Colonic mucosa (tissue), 4 donors: ENCODE data around the gene NTSR1. TPM values are rescaled to one million over a fixed set of nuclear protein-coding genes. Genes with fewer than 3 reads are reported as not detected.

Source experiments
- DNase-seq: peaks from one replicate; pipeline ENCODE4 v3.0.0-alpha.2; 2020
- H3K27ac ChIP-seq: fragments of 200-600 bp; one replicate; pipeline ENCODE4 v1.8.0; 2021
- H3K27me3 ChIP-seq: fragments of 200-600 bp; one replicate; pipeline ENCODE4 v1.8.0; 2021
- H3K36me3 ChIP-seq: fragments of 200-600 bp; one replicate; pipeline ENCODE4 v1.8.0; 2021
- H3K4me1 ChIP-seq: fragments of 200-600 bp; one replicate; pipeline ENCODE4 v1.8.0; 2021; ENCODE audit warnings: mild to moderate bottlenecking
- H3K4me3 ChIP-seq: fragments of 200-600 bp; one replicate; pipeline ENCODE4 v1.8.0; 2021
- H3K9ac ChIP-seq, 2 donors: one replicate each; pipeline ENCODE4 v1.7.0; 2013; ENCODE audit warnings: control low read depth in 2 of 2, low read depth in 2 of 2, low read length in 2 of 2
- H3K9me3 ChIP-seq: fragments of 200-600 bp; one replicate; pipeline ENCODE4 v1.8.0; 2021
- intact Hi-C: fragments of 100-400 bp; cut with DNase I; formaldehyde crosslinking; loops from one replicate; pipeline ENCODE4 v1.14.1; 2022
- total RNA-seq, 2 donors: library from RNA; stranded (reverse); fragmentation: NEBNext Ultra II Directional in 1 of 2; extraction: Animal tissue kit (Norgen Biotek cat#: 25700) in 1 of 2; gene quantifications; one replicate each; pipeline ENCODE4 v1.2.1, GENCODE V29; 2021
- TF ChIP-seq, protein P1 (sequence below): fragments of 200-600 bp; IDR thresholded peaks from one replicate; pipeline ENCODE4 v1.8.0; 2022; ENCODE audit warnings: antibody characterized with exemption, mild to moderate bottlenecking
- donor health status: healthy.
- donor health status: DM: no; HTN: no; CAD: no.
- donor health status: DM: no; HTN: no; CAD: no.

The NTSR1 gene
- total RNA-seq, 2 donors from 2014 or later, result 0.05 to 2.9 TPM

DNA sequence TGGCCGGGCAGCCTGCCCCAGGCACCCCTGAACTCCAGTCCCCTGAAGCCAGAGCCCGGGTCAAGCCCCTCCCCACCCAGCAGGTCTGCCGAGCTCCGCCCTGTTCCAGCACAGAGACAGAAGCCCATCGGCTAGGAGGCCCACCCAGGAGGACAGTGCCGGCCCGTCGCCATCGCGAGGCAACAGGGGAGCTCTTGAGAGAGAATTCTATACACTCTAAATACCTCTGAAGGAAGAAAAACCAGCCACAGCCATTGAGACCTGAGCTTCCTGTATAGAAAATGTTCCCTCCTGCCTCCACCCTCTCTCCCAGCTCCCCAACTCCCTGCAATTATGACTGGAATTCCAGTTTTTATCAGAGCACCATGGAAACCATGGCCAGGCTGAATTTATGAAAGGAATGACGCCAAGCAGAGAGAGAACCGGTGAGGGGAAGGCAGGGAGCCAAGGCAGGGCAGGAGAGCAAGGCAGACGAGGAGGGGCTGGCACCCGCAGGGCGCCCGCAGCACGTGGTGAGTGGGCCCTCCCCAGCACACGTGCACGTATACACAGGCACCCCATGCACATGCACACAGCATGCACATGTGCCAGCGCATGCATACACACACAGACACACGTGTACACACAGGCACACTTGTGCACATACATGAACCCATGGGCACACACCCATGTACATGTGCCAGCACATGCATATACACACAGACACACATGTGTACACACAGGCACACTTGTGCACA, 60.1 kb downstream of the NTSR1 start:
- Histone ChIP-seq H3K9ac (no peak overlapping the region), H3K9me3 (no peaks in the 10 kb centered on the region), H3K36me3 (no peaks in the 10 kb centered on the region), H3K27me3 (no peaks in the 10 kb centered on the region), H3K4me1 (no peaks in the 10 kb centered on the region), H3K27ac (no peak overlapping the region), H3K4me3 (no peak overlapping the region)
- DNase-seq, result no peak
- TF ChIP-seq, protein P1, sequence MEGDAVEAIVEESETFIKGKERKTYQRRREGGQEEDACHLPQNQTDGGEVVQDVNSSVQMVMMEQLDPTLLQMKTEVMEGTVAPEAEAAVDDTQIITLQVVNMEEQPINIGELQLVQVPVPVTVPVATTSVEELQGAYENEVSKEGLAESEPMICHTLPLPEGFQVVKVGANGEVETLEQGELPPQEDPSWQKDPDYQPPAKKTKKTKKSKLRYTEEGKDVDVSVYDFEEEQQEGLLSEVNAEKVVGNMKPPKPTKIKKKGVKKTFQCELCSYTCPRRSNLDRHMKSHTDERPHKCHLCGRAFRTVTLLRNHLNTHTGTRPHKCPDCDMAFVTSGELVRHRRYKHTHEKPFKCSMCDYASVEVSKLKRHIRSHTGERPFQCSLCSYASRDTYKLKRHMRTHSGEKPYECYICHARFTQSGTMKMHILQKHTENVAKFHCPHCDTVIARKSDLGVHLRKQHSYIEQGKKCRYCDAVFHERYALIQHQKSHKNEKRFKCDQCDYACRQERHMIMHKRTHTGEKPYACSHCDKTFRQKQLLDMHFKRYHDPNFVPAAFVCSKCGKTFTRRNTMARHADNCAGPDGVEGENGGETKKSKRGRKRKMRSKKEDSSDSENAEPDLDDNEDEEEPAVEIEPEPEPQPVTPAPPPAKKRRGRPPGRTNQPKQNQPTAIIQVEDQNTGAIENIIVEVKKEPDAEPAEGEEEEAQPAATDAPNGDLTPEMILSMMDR, result no peak
- intact Hi-C loops, result no loop called here

DNA sequence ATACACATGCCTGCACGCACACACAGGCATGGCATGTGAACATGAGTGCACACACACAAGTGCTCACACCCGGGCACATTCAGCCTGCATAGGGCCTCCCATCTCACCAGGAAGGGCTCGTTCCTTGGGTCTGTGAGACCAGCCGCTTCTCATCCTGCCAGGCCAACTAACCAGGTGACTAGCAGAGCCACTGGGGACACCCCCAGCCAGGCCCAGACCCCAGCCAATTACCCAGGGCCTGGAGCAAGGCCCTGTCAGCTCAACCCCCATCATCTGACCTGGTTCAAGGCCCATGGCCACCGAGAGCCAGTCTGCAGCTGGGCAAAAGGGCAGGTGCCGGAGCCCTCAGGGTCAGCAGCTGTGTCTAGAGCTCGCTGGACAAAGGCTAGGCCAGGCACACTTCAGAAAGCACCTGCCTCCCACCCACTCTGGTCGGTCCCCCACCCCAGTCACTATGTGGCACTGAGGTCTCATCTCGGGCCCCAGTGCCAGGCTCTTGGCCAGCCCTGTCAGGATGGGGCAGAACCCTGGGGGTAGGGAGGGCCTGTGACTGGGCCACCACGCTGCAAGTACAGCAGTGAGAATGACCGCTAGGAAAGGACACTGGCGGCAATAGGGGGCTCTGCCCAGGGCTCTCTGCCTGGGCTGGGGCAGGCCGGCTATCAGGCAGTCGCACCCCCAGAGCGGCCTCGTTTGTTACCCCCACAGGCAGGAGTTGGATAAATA, 60.9 kb downstream of the NTSR1 start:
- no peak for DNase-seq

DNA sequence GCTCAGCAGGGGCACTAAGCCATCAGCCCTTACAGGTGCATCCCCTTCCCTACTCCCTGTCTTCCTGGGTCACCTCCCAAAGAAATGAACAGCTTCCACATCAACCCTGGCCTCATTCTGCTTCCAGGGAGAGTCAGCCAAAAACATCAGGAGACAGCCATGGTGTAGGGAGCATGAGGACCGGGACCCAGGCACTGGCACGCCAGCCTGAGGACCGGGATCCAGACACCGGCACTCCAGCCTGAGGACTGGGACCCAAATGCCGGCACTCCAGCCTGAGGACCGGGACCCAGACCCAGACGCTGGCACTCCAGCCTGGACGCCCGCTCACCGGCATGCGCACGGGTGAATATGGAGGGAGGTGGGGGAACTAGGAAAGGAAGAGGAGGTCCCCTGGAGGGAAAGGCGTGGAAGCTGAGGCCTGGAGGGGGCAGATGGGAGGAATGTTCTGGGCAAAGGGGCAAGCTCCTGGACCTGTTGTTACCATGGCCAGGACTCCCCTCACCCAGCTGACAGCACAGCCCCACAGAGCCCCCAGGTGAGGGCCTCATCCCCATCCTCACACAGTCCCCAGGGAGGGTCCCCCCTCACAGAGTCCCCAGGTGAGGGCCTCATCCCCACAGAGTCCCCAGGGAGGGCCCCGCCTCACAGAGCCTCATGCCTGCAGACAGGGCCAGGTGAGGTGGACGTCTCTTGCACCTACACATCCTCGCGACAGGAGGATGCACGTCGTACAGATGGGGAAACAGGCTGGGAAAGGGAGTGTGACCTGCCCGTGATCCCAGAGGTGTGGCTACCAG, 61.7 kb downstream of the NTSR1 start:
- DNase-seq, result no peak
- Histone ChIP-seq H3K4me3 (no peak overlapping the region), H3K9me3 (no peaks in the 10 kb centered on the region), H3K27me3 (no peaks in the 10 kb centered on the region), H3K27ac (no peak overlapping the region), H3K9ac (no peak overlapping the region), H3K4me1 (no peaks in the 10 kb centered on the region), H3K36me3 (no peaks in the 10 kb centered on the region)
- intact Hi-C loops, result no loop called here
- TF ChIP-seq, protein P1, result no peak

More for the DNA sequence above, 60.9 kb downstream of the NTSR1 start:
- intact Hi-C loops, result no loop called here
- TF ChIP-seq, protein P1, result no peak
- Histone ChIP-seq H3K27ac (no peak overlapping the region), H3K36me3 (no peaks in the 10 kb centered on the region), H3K4me3 (no peak overlapping the region), H3K27me3 (no peaks in the 10 kb centered on the region), H3K9ac (no peak overlapping the region), H3K4me1 (no peaks in the 10 kb centered on the region), H3K9me3 (no peaks in the 10 kb centered on the region)

DNA sequence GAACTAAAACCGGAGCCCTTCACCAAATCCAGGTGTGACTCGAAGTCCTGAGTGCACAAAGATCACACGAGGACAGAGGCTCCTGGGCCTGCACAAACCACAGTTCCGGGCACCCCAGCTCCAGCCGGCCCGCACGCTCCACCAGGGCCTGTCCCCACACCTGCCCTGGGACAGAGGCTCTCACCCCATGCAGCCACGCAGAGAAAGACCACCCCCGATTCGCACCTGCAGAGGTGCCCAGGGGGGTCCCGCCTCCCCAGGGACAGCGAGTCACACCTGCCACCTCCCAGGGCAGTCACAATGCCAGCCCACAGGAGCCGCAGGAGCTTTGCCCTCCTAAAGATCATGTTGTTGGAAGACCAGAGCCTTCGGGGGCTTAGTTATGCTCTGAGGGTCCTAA, 62.3 kb downstream of the NTSR1 start:
- Histone ChIP-seq H3K27me3 (no peaks in the 10 kb centered on the region), H3K36me3 (no peaks in the 10 kb centered on the region), H3K9ac (no peak overlapping the region), H3K4me1 (no peaks in the 10 kb centered on the region), H3K27ac (no peak overlapping the region), H3K9me3 (no peaks in the 10 kb centered on the region), H3K4me3 (no peak overlapping the region)
- intact Hi-C loops, result no loop called here
- DNase-seq, result no peak
- TF ChIP-seq, protein P1, result no peak

DNA sequence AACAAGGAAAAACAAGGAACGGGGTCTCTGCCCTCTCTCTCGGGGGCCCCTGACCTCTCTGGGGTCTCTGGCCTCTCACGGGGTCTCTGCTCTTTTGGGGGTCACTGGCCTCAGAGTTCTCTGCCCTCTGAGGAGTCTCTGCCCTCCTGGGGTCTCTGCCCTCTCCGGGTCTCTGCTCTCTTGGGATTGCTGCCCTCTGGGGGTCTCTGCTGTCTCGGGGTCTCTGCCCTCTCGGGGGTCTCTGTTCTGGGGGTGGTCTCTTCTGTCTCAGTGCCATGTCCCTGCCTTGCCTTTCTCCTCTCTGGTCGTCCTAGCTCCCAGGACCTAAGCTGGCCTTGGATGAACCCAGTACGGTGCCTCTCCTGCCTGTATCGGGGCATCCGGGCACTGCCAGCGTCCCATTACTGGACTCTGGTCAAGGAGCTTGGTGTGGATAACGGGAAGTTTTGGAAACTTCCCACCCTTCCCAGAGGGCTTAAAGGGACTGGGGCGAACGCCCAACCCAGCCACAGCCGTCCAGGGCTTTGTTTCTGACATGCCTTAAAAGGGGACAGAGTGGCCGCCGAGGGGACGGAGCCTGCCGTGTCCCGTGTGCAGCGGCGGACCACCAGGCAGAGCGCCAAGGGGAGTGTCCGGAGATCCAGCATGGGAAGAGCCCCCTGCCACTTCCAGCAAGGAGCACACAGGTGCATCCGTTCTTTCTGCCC, 62.9 kb downstream of the NTSR1 start:
- no peak overlapping the region for H3K27ac ChIP-seq

More for the DNA sequence above, 62.9 kb downstream of the NTSR1 start:
- Histone ChIP-seq H3K27me3 (no peaks in the 10 kb centered on the region), H3K9me3 (no peaks in the 10 kb centered on the region), H3K9ac (no peak overlapping the region), H3K4me1 (no peaks in the 10 kb centered on the region), H3K36me3 (no peaks in the 10 kb centered on the region), H3K4me3 (no peak overlapping the region)
- TF ChIP-seq, protein P1, result no peak
- intact Hi-C loops, result no loop called here
- no peak for DNase-seq
